Heart right ventricle (tissue), 16 donors: ENCODE data around the gene KPNA6. TPM values are rescaled to one million over a fixed set of nuclear protein-coding genes. Genes with fewer than 3 reads are reported as not detected.
A peak's percentile ranks its signal among the peaks of the same experiment; 100 is the strongest.

ENCODE experiments used
- ATAC-seq, 8 donors: fragments of 200-7000 bp; cut with Tn5 transposase; one replicate each; pipeline ENCODE4 v1.9.1; 2020; ENCODE audit warnings: mild to moderate bottlenecking in 8 of 8, moderate library complexity in 8 of 8, moderate number of reproducible peaks in 1 of 8
- DNase-seq, 2 donors: peaks; one replicate each; pipeline ENCODE4 v3.0.0-alpha.2; 2020
- H3K27ac ChIP-seq, 10 donors: fragments of 200-600 bp; sonication (generic) in 2 of 10; one replicate each; pipeline versions ENCODE4 v1.5.0 to v1.8.0; 2020 to 2022; ENCODE audit warnings: mild to moderate bottlenecking in 3 of 10
- H3K27me3 ChIP-seq, 7 donors: fragments of 200-600 bp; one replicate each; pipeline ENCODE4 v1.8.0; 2021 to 2022; ENCODE audit warnings: mild to moderate bottlenecking in 2 of 7
- H3K36me3 ChIP-seq, 9 donors: fragments of 200-600 bp; sonication (generic) in 1 of 9; one replicate each; pipeline versions ENCODE4 v1.5.0 to v1.8.0; 2020 to 2022; ENCODE audit warnings: mild to moderate bottlenecking in 2 of 9
- H3K4me1 ChIP-seq, 9 donors: fragments of 200-600 bp; sonication (generic) in 1 of 9; one replicate each; pipeline versions ENCODE4 v1.5.0 to v1.8.0; 2020 to 2022; ENCODE audit warnings: mild to moderate bottlenecking in 4 of 9
- H3K4me3 ChIP-seq, 10 donors: fragments of 200-600 bp; sonication (generic) in 2 of 10; one replicate each; pipeline versions ENCODE4 v1.5.0 to v1.8.0; 2020 to 2022; ENCODE audit warnings: mild to moderate bottlenecking in 7 of 10, moderate library complexity in 2 of 10
- H3K9me3 ChIP-seq, 11 donors: fragments of 200-600 bp in 10 of 11; sonication (generic) in 2 of 11; one replicate each; pipeline versions ENCODE4 v1.5.0 to v1.8.0; 2013 to 2022; ENCODE audit warnings: mild to moderate bottlenecking in 2 of 11, control low read depth in 1 of 11, moderate library complexity in 1 of 11
- CTCF ChIP-seq, 9 donors: fragments of 200-600 bp; sonication (generic) in 2 of 9; IDR thresholded peaks; one replicate each; pipeline versions ENCODE4 v1.5.0 to v1.8.0; 2021 to 2022; ENCODE audit warnings: antibody characterized with exemption in 9 of 9, mild to moderate bottlenecking in 5 of 9, moderate library complexity in 1 of 9
- WGBS, 2 donors: extraction: QIAGEN DNeasy Blood & Tissue Kit; methylation state at CpG; one replicate each; pipeline ENCODE4 v1.1.7; 2013; ENCODE audit warnings: inconsistent platforms in 1 of 2; 5-methylcytosine and 5-hydroxymethylcytosine counted together
- intact Hi-C, 10 donors: fragments of 100-400 bp; cut with DNase I; formaldehyde crosslinking; loops; one replicate each; pipeline versions ENCODE4 v1.11.1 to v1.14.2; 2022
- polyA plus RNA-seq, 2 donors: library from polyadenylated mRNA; stranded (reverse); fragments of 200-250 nt; gene quantifications; one replicate each; pipeline ENCODE4 v1.2.3, GENCODE V29; 2013
- total RNA-seq, 10 donors: library from RNA; stranded (reverse); fragmentation: NEBNext Ultra II Directional in 3 of 10; extraction: Animal tissue kit (Norgen Biotek cat#: 25700) in 3 of 10; gene quantifications; one replicate each; pipeline versions ENCODE4 v1.2.1 to v1.2.4, GENCODE V29; 2021 to 2023
- donor health status: Arrhythmogenic right ventricular cardiomyopathy.
- donor health status: ischemic (EF 13 %, LVEDD 7.1; RV severe dilation, severe dysfunction).
- donor health status: healthy with polysubstance abuse.
- donor health status: DM: no; HTN: yes; CAD: no.
- donor health status: DM: no; HTN: no; CAD: no.
- donor health status: ischemic (EF 25% LVEDD 6.9; RV normal size, moderate dysfunction).
- donor health status: ischemic (EF 25% LVEDD 5.7; RV mildly dilated, moderate dysfunction).
- donor health status: healthy.
- donor health status: DM: yes; HTN: yes; CAD: no.
- donor health status: Ischemic cardiomyopathy.
- donor health status: ischemic (EF 35%, LVEDD 5.7; RV mildly dilated, moderate dysfunction).
- donor health status: nonischemic (EF 11% LVEDD 7.7; RV severe dilation, severe dysfunction).
- donor health status: DM: yes; HTN: yes; CAD: no.
- donor health status: PGD.
- donor health status: ischemic (EF 29% LVEDD 5.4; RV normal size, mild dysfunction).
- donor health status: nonischemic (EF 23%, LVEDD 6.1; RV moderate dilation, normal function).

The KPNA6 gene
- total and polyA plus RNA-seq, 12 donors: 10.2 to 92.5 (median 81.7) TPM

- no peaks in the 10 kb centered on the region for H3K27me3 ChIP-seq
- intact Hi-C loops: no loop called here
- peaks cover 0 to 70% (median 48%) of the 10 kb centered on the region in 9 donors for H3K36me3 ChIP-seq
- no peak for TF ChIP-seq CTCF (IDR thresholded peaks at IDR 0.05)
- WGBS, 2 donors: 75 to 92% methylated on average over 1 of the region's 1 CpG
- no peak overlapping the region for H3K4me3 ChIP-seq
- ATAC-seq: no peak
- H3K9me3 ChIP-seq: no peaks in the 10 kb centered on the region
- peaks cover 12 to 52% (median 36%) of the 10 kb centered on the region in 9 donors for H3K4me1 ChIP-seq
- peak overlapping the region in 4 of 10 donors; percentile 5 to 86 (median 28) for H3K27ac ChIP-seq
- DNase-seq: no peak
These were observed 89.2 kb downstream of the KPNA6 start for GRCh38 chr1:32197074-32197473.

- ATAC-seq (no peak), DNase-seq (no peak)
- 72 to 75% methylated on average over 6 of the region's 6 CpGs for WGBS, 2 donors
- no peak overlapping the region for H3K4me3 ChIP-seq
- intact Hi-C loops: no loop called here
- no peak for TF ChIP-seq CTCF (IDR thresholded peaks at IDR 0.05)
- H3K27me3 ChIP-seq: no peaks in the 10 kb centered on the region
- H3K27ac ChIP-seq: peak overlapping the region in 3 of 10 donors; percentile 1 to 86 (median 9)
- no peaks in the 10 kb centered on the region for H3K9me3 ChIP-seq
- peaks cover 0 to 63% (median 42%) of the 10 kb centered on the region in 9 donors for H3K36me3 ChIP-seq
- H3K4me1 ChIP-seq: peaks cover 12 to 54% (median 38%) of the 10 kb centered on the region in 9 donors
These were observed 90.0 kb downstream of the KPNA6 start for GRCh38 chr1:32197837-32198236.

- Histone ChIP-seq H3K36me3 (peaks cover 0 to 57% (median 36%) of the 10 kb centered on the region in 9 donors), H3K4me3 (no peak overlapping the region), H3K9me3 (no peaks in the 10 kb centered on the region), H3K4me1 (peaks cover 12 to 54% (median 38%) of the 10 kb centered on the region in 9 donors), H3K27ac (peak overlapping the region in 4 of 10 donors; percentile 81 to 88 (median 86)), H3K27me3 (no peaks in the 10 kb centered on the region)
- 80 to 84% methylated on average over 3 of the region's 3 CpGs for WGBS, 2 donors
- intact Hi-C loops: no loop called here
- no peak for ATAC-seq
- DNase-seq: no peak
- TF ChIP-seq CTCF (IDR thresholded peaks at IDR 0.05): no peak
These were observed 90.6 kb downstream of the KPNA6 start for GRCh38 chr1:32198237-32199042.

GRCh38 chr1:32199043-32199716, 91.3 kb downstream of the KPNA6 start:
- H3K36me3 ChIP-seq: peaks cover 0 to 51% (median 29%) of the 10 kb centered on the region in 9 donors
- intact Hi-C loops: no loop called here
- peaks cover 12 to 54% (median 38%) of the 10 kb centered on the region in 9 donors for H3K4me1 ChIP-seq
- DNase-seq (no peak), ATAC-seq (no peak)
- TF ChIP-seq CTCF (IDR thresholded peaks at IDR 0.05): no peak
- no peaks in the 10 kb centered on the region for H3K27me3 ChIP-seq
- peak overlapping the region in 8 of 10 donors; percentile 81 to 93 (median 86) for H3K27ac ChIP-seq
- H3K9me3 ChIP-seq: no peaks in the 10 kb centered on the region
- WGBS, 2 donors: 43 to 55% methylated on average over 4 of the region's 4 CpGs
- H3K4me3 ChIP-seq: peak overlapping the region in 4 of 10 donors; percentile 61 to 75 (median 66)
